ENCODE results near the gene CDKAL1.

DNA sequence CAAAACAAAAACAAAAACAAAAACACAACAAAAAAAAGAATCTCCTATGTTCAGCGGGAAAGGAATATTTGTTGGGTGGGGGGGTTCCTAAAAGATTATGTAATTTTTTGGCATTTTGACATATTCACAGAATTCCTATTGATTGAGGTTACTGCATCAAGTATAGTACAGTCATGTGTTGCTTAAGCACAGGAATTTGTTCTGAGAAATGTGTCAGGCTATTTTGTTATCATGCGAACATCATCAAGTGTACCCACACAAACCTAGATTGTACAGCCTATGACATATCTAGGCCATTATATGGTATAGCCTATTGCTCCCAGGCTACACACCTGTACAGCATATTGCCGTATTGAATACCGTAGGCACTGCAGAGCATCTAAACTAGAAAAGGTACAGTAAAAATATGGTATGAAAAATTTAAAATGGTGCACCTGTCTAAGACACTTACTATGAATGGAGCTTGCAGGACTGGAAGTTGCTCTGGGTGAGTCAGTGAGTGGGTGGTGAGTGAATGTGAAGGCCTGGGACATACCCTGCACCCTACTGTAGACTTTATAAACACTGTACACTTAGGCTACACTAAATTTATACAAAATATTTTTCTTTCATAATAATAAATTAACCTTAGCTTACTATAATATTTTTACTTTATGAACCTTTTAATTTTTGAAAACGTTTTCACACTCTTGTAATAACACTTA is 110.6 kb downstream of the CDKAL1 start:
- TF ChIP-seq CTCF (IDR thresholded peaks at IDR 0.05) (no peak), RFX5 (IDR thresholded peaks at IDR 0.05) (no peak), CHD4 (IDR thresholded peaks at IDR 0.05; ENCODE audit: borderline replicate concordance) (no peak), POLR2A (IDR thresholded peaks at IDR 0.05; ENCODE audit: low read length) (no peak), JUNB (IDR thresholded peaks at IDR 0.05) (no peak)
